GM12872 (cell line): Measurements from ENCODE around the gene ZNF292.

Experiments
- TF ChIP-seq, protein P1 (sequence below): IDR thresholded peaks from 3 replicates; pipeline ENCODE4 v1.5.1; 2011; ENCODE audit warnings: low read depth, mild to moderate bottlenecking, low read length, moderate library complexity; ENCODE audit not compliant: insufficient read depth

Gene ZNF292

GRCh38 chr6:87244380-87244779 is 89.0 kb downstream of the ZNF292 start:
- TF ChIP-seq, protein P1, sequence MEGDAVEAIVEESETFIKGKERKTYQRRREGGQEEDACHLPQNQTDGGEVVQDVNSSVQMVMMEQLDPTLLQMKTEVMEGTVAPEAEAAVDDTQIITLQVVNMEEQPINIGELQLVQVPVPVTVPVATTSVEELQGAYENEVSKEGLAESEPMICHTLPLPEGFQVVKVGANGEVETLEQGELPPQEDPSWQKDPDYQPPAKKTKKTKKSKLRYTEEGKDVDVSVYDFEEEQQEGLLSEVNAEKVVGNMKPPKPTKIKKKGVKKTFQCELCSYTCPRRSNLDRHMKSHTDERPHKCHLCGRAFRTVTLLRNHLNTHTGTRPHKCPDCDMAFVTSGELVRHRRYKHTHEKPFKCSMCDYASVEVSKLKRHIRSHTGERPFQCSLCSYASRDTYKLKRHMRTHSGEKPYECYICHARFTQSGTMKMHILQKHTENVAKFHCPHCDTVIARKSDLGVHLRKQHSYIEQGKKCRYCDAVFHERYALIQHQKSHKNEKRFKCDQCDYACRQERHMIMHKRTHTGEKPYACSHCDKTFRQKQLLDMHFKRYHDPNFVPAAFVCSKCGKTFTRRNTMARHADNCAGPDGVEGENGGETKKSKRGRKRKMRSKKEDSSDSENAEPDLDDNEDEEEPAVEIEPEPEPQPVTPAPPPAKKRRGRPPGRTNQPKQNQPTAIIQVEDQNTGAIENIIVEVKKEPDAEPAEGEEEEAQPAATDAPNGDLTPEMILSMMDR = no peak

- TF ChIP-seq, protein P1 = no peak
These were observed 94.7 kb downstream of the ZNF292 start for GRCh38 chr6:87250019-87250418.

- TF ChIP-seq, protein P1 = no peak
These were observed 95.9 kb downstream of the ZNF292 start for GRCh38 chr6:87251225-87251624.

GRCh38 chr6:87251725-87252124 is 96.4 kb downstream of the ZNF292 start:
- TF ChIP-seq, protein P1 = no peak

- TF ChIP-seq, protein P1 = no peak
These were observed 101.7 kb downstream of the ZNF292 start for GRCh38 chr6:87257046-87257445.

- TF ChIP-seq, protein P1 = no peak
These were observed 102.2 kb downstream of the ZNF292 start for GRCh38 chr6:87257565-87257964.

DNA sequence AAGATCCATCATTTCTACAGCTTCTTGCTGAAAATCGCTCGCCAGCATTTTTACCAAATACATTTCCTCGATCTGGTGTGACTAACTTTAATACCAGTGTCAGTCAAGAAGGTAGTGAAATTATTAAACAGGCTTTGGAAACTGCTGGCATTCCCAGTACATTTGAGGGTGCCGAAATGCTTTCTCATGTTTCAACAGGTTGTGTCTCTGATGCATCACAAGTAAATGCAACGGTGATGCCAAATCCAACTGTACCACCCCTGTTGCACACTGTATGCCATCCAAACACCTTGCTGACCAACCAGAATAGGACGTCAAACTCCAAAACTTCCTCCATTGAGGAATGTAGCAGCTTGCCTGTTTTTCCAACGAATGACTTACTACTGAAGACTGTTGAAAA is 102.6 kb downstream of the ZNF292 start:
- TF ChIP-seq, protein P1 = no peak

- TF ChIP-seq, protein P1 = no peak
These were observed 104.4 kb downstream of the ZNF292 start for GRCh38 chr6:87259791-87260190.
